Measurements from ENCODE around the gene PIP5K1B.

DNA sequence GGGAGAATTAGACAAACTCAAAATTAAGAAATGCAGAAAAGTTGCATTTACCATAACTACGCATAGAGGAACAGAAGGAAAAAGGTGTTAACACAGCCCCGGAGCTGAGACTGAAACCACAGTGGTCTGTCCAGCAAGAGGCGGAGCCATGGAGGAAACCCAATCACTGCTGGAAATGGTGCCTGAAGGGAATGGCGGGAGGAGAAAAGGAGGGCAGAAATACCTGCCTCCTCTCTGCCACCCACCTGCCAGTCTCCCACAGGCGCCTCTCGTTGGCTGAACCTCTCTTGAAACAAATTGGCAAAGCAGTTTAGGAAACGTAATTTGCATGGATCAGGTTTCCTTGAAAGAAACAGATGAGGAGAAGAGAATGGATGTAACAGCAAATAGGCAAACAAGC is 318.6 kb downstream of the PIP5K1B start:
- no peak for TF ChIP-seq POLR2A (IDR thresholded peaks at IDR 0.05; ENCODE audit: low read depth, low read length)
- no peak for TF ChIP-seq POLR2AphosphoS5 (IDR thresholded peaks at IDR 0.05; ENCODE audit: low read depth, low read length)
- no peak for TF ChIP-seq TAF1 (IDR thresholded peaks at IDR 0.05; ENCODE audit: borderline replicate concordance, low read depth, low read length)
